Omental fat pad (tissue), 4 donors: ENCODE data around the gene ETV7. TPM values are rescaled to one million over a fixed set of nuclear protein-coding genes. Genes with fewer than 3 reads are reported as not detected.

Experiments
- total RNA-seq, 4 donors: library from RNA; depleted of rRNA; stranded (reverse); fragments of >200 nt; gene quantifications; one replicate each; pipeline ENCODE4 v1.1.0, GENCODE V29; 2016

The ETV7 gene
- total RNA-seq, 4 donors from 2014 or later = 0.56 to 5.9 (median 2.8) TPM

Other genes with a start within 250 kb of the ETV7 start
- 10 to 100 TPM; 15.8 to 32.1 (median 24.1) TPM for gene BRPF3, start 190.9 kb downstream of the ETV7 start, total RNA-seq
- under 1 TPM in 1 of 4 donors, not detected in 3; 0.37 TPM for gene PNPLA1, start 117.6 kb downstream of the ETV7 start, total RNA-seq
- gene BNIP5, start 50.8 kb downstream of the ETV7 start, total RNA-seq = not detected
- not detected for gene PXT1, start 55.2 kb upstream of the ETV7 start, total RNA-seq
- gene KCTD20, start 55.3 kb upstream of the ETV7 start, total RNA-seq = 100 to 1,000 TPM in 1 of 4 donors, 10 to 100 TPM in 3; 80.9 to 117 (median 89.4) TPM
- gene STK38, start 159.8 kb upstream of the ETV7 start, total RNA-seq = 10 to 100 TPM; 19.2 to 43.2 (median 31.3) TPM
- gene SRSF3, start 206.7 kb upstream of the ETV7 start, total RNA-seq = 100 to 1,000 TPM; 162 to 260 (median 189) TPM